ENCODE measurements around the gene SLC24A3.

DNA sequence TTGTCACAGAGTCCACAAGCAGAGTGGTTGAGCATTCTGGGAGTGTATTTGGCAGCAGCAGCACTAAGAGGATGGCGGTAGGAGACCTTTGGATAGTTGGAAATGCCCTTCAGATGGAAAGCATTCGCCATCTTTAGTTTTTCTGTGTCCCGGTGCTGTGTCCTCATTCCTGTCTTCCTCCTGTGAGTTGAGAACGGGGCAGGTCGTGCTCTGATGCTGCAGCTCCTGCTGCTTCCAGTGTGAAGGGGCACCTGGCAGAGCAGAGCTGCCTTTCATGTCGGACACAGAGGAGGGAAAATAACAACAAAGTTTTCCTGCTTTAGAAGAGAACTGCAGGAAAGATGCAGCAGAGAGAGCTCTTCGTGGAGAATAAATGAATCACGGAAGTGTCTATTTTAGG is 194.8 kb downstream of the SLC24A3 start:
- TF ChIP-seq TARDBP (IDR thresholded peaks at IDR 0.05) = no peak
- no peak for TF ChIP-seq BHLHE40 (IDR thresholded peaks at IDR 0.05; ENCODE audit: borderline replicate concordance)
- no peak for TF ChIP-seq FOXM1 (IDR thresholded peaks at IDR 0.05; ENCODE audit: borderline replicate concordance)
- no peak for TF ChIP-seq ELF4 (IDR thresholded peaks at IDR 0.05)
- no peak for TF ChIP-seq L3MBTL2 (conservative IDR thresholded peaks at IDR 0.05)
